Neural cell (in vitro differentiated cells): ENCODE measurements around the gene MARVELD2.

Experiments
- CTCF ChIP-seq: fragments of 450-650 bp; IDR thresholded peaks from 2 replicates; pipeline ENCODE4 v1.5.1; 2014; ENCODE audit warnings: antibody characterized with exemption, mild to moderate bottlenecking, moderate library complexity; ENCODE audit not compliant: poor library complexity, severe bottlenecking
- EP300 ChIP-seq: fragments of 450-650 bp; conservative IDR thresholded peaks from 2 replicates; pipeline ENCODE4 v1.6.1; 2014; ENCODE audit warnings: antibody characterized with exemption, mild to moderate bottlenecking, moderate library complexity; ENCODE audit not compliant: poor library complexity, severe bottlenecking
- EZH2 ChIP-seq: fragments of 200-600, 300-800 bp; shearing (Covaris generic), sonication (generic); IDR thresholded peaks from 2 replicates; pipeline ENCODE4 v1.6.1; 2014; ENCODE audit warnings: antibody characterized with exemption, low read length, borderline replicate concordance, mild to moderate bottlenecking; ENCODE audit not compliant: insufficient read depth, poor library complexity, severe bottlenecking
- POLR2AphosphoS5 ChIP-seq: IDR thresholded peaks from 2 replicates; pipeline ENCODE4 v1.6.1; 2012
- RAD21 ChIP-seq: fragments of 450-650 bp; conservative IDR thresholded peaks from 2 replicates; pipeline ENCODE4 v1.6.1; 2014; ENCODE audit warnings: antibody characterized with exemption, mild to moderate bottlenecking, moderate library complexity
- SMC3 ChIP-seq: fragments of 450-650 bp; conservative IDR thresholded peaks from 2 replicates; pipeline ENCODE4 v1.6.1; 2014; ENCODE audit warnings: antibody characterized with exemption, mild to moderate bottlenecking, moderate library complexity; ENCODE audit not compliant: poor library complexity
- TAF1 ChIP-seq: IDR thresholded peaks from 2 replicates; pipeline ENCODE4 v1.6.1; 2012; ENCODE audit warnings: low read depth

DNA sequence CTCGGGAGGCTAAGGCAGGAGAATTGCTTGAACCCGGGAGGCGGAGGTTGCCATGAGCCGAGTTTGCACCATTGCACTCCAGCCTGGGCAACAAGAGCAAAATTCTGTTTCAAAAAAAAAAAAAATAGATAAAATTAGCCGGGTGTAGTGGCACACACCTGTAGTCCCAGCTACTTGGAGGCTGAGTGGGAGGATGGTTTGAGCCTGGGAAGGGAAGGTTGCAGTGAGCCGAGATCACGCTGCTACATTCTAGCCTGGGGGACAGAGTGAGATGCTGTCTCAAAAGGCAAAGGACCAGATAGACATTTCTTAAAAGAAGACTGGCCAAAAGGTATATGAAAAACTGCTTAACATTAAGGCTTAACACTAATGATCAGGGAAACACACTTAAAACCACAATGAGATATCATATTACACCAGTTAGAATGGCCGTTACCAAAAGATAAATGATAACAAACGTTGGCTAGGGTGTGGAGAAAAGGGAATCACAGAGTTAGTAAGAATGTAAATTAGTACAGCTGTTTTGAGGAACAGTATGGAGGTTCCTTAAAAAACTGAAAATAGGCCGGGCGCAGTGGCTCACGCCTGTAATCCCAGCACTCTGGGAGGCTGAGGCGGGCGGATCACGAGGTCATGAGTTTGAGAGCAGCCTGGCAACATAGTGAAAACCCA is 10.1 kb upstream of the MARVELD2 start:
- TF ChIP-seq CTCF (no peak), TAF1 (no peak), POLR2AphosphoS5 (no peak), EZH2 (no peak), RAD21 (no peak), SMC3 (no peak), EP300 (no peak)
